ENCODE data around the gene ZFHX3. TPM values are rescaled to one million over a fixed set of nuclear protein-coding genes. Genes with fewer than 3 reads are reported as not detected.

ZFHX3 gene
- total and polyA plus RNA-seq, 2 of the 8 experiments (the other 6 are each of a cell fraction or from before 2014, with no cell fraction given), result 0.08 to 0.99 TPM

GRCh38 chr16:72840631-72841381, 207.1 kb downstream of the ZFHX3 start:
- H3K4me1 ChIP-seq (replicated peaks in 1 of 4; ENCODE audit: control insufficient read depth in 3 of 4, insufficient read depth in 4 of 4, low read length in 3 of 4), result peaks cover 0 to 3% (median 0%) of the 10 kb centered on the region in 4 experiments; a peak in 1 of 7 replicates
- no peak overlapping the region for H2BK12ac ChIP-seq (ENCODE audit: low read depth, low read length)
- no peak overlapping the region for H2AK5ac ChIP-seq (ENCODE audit: low read depth, low read length)
- H3K36me3 ChIP-seq (ENCODE audit: control insufficient read depth in 2 of 4, insufficient read depth in 4 of 4, low read length in 3 of 4), result no peaks in the 10 kb centered on the region
- DNase-seq (ENCODE audit: low read depth in 1 of 2, low spot score in 2 of 2), result no peak
- no peak overlapping the region for H2BK5ac ChIP-seq (ENCODE audit: low read depth, low read length)
- 90% methylated on average over 11 of the region's 11 CpGs; no CpG with 5 or more reads in 1 of the 2 experiments for WGBS, 2 experiments (ENCODE audit: extremely low coverage in 1 of 2, insufficient coverage in 1 of 2, insufficient read length in 1 of 2, insufficient replicate concordance in 2 of 2, low coverage in 1 of 2, low lambda C conversion rate in 2 of 2, missing lambda C conversion rate in 1 of 2)
- H4K8ac ChIP-seq (ENCODE audit: extremely low read depth, insufficient read depth, low read length), result no peak overlapping the region; the same call in 1 of the 2 replicates
- H4K20me1 ChIP-seq (replicated peaks in 1 of 2; ENCODE audit: control insufficient read depth in 1 of 2, insufficient read depth in 2 of 2, low read length in 2 of 2), result peaks cover 0 to 1% of the 10 kb centered on the region in 2 experiments
- no peak overlapping the region for H3K18ac ChIP-seq (ENCODE audit: extremely low read depth, low read length)
- H3K56ac ChIP-seq (replicated peaks; ENCODE audit: insufficient read length, low read depth, low read length), result no peak overlapping the region
- H3K23me2 ChIP-seq (ENCODE audit: low read depth, low read length), result no peaks in the 10 kb centered on the region
- no peak overlapping the region for H3K27ac ChIP-seq (ENCODE audit: low read depth, low read length)
- no peak overlapping the region for H2BK20ac ChIP-seq (ENCODE audit: low read length)
- no peak overlapping the region for H4K5ac ChIP-seq (ENCODE audit: insufficient read length, low read depth, low read length)
- POLR2A ChIA-PET (ENCODE audit: partially characterized antibody), result no interaction called here
- H2BK15ac ChIP-seq (ENCODE audit: low read length), result no peak overlapping the region
- no peaks in the 10 kb centered on the region for H3K79me2 ChIP-seq (ENCODE audit: control insufficient read depth in 1 of 2, insufficient read depth in 2 of 2, low read length in 2 of 2)
- H2BK120ac ChIP-seq (replicated peaks; ENCODE audit: low read depth, low read length), result peak overlapping the region; percentile 47
- no peaks in the 10 kb centered on the region for H3K79me1 ChIP-seq (ENCODE audit: low read depth, low read length)
- no peak for FAIRE-seq
- no peak overlapping the region for H3K4me2 ChIP-seq (ENCODE audit: insufficient read depth in 1 of 2, low read depth in 2 of 2, low read length in 2 of 2)
- H2AFZ ChIP-seq (ENCODE audit: low read length), result no peak overlapping the region
- H3K14ac ChIP-seq (ENCODE audit: insufficient read length), result no peak overlapping the region
- H4K91ac ChIP-seq (replicated peaks; ENCODE audit: insufficient read length, low read length), result no peak overlapping the region
- H3K4me3 ChIP-seq (ENCODE audit: extremely low read depth in 1 of 4, insufficient read depth in 2 of 4, low read depth in 3 of 4, low read length in 4 of 4), result no peak overlapping the region
- no peak overlapping the region for H3K9ac ChIP-seq (replicated peaks in 1 of 4; ENCODE audit: extremely low read depth in 1 of 4, low read depth in 3 of 4, low read length in 3 of 4)
- H3K9me3 ChIP-seq (ENCODE audit: insufficient read depth in 2 of 2, low read depth in 1 of 2, low read length in 1 of 2), result no peaks in the 10 kb centered on the region
- no peak overlapping the region for H3K4ac ChIP-seq (replicated peaks; ENCODE audit: insufficient read length, low read depth, low read length)
- TF ChIP-seq CHD2 (IDR thresholded peaks at IDR 0.05; ENCODE audit: low read length) (no peak), NRF1 (IDR thresholded peaks at IDR 0.05; ENCODE audit: low read depth, low read length) (no peak), BRCA1 (IDR thresholded peaks at IDR 0.05; ENCODE audit: low read depth, low read length) (no peak), KDM5A (IDR thresholded peaks at IDR 0.05; ENCODE audit: low read length) (no peak)
- CTCF ChIA-PET (ENCODE audit: partially characterized antibody), result interaction anchor here (0.6 to 20.6 kb wide), 5 partner anchors 8 to 340 kb away, joined by 3 to 376 read pairs (median 4); no protein-coding TSS in a partner anchor
- H3K23ac ChIP-seq (ENCODE audit: insufficient read length), result no peak overlapping the region
- H3K27me3 ChIP-seq (replicated peaks in 1 of 4; ENCODE audit: control insufficient read depth in 3 of 4, extremely low read depth in 1 of 4, insufficient read depth in 3 of 4, low read length in 3 of 4), result no peaks in the 10 kb centered on the region
